Loucy (cell line): Measurements from ENCODE around the gene B2M.

Experiments used
- H2AFZ ChIP-seq: fragments of 200-600 bp; sonication (generic); 2 replicates; pipeline ENCODE4 v1.6.0; 2016; ENCODE audit warnings: antibody characterized with exemption, mild to moderate bottlenecking, low read length, moderate library complexity
- H3F3A ChIP-seq: fragments of 200-600 bp; 2 replicates; pipeline ENCODE4 v1.6.0; 2016; ENCODE audit warnings: antibody characterized with exemption, low read depth, mild to moderate bottlenecking
- H3K27me3 ChIP-seq: fragments of 200-600 bp; sonication (generic); 2 replicates; pipeline ENCODE4 v1.6.1; 2014; ENCODE audit warnings: low read length, mild to moderate bottlenecking; ENCODE audit not compliant: insufficient read depth, poor library complexity, severe bottlenecking
- H3K36me3 ChIP-seq: fragments of 200-600 bp; sonication (generic); 2 replicates; pipeline ENCODE4 v1.6.1; 2016; ENCODE audit warnings: low read length; ENCODE audit not compliant: insufficient read depth
- H3K4me1 ChIP-seq: fragments of 200-600 bp; sonication (generic); 2 replicates; pipeline ENCODE4 v1.5.1; 2014; ENCODE audit warnings: low read length, mild to moderate bottlenecking; ENCODE audit not compliant: insufficient read depth, poor library complexity, severe bottlenecking
- H3K4me2 ChIP-seq: fragments of 200-600 bp; sonication (generic); 2 replicates; pipeline ENCODE4 v1.6.0; 2014; ENCODE audit warnings: antibody characterized with exemption, low read length, low read depth, mild to moderate bottlenecking; ENCODE audit not compliant: poor library complexity, severe bottlenecking
- H3K4me3 ChIP-seq: fragments of 200-600 bp; sonication (generic); 2 replicates; pipeline ENCODE4 v1.5.1; 2014; ENCODE audit warnings: low read length, mild to moderate bottlenecking, mixed read lengths; ENCODE audit not compliant: poor library complexity, severe bottlenecking
- H3K79me2 ChIP-seq: fragments of 200-600 bp; sonication (generic); 2 replicates; pipeline ENCODE4 v1.6.1; 2014; ENCODE audit warnings: low read length; ENCODE audit not compliant: insufficient read depth
- H3K9ac ChIP-seq: fragments of 200-600 bp; sonication (generic); 2 replicates; pipeline ENCODE4 v1.6.0; 2014; ENCODE audit warnings: mild to moderate bottlenecking, low read depth, low read length, moderate library complexity; ENCODE audit not compliant: poor library complexity, severe bottlenecking
- H3K9me2 ChIP-seq: fragments of 200-600 bp; sonication (generic); replicated peaks from 2 replicates; pipeline ENCODE4 v1.6.1; 2016; ENCODE audit warnings: low read depth, low read length, mixed read lengths
- H3K9me3 ChIP-seq: fragments of 200-600 bp; sonication (generic); 2 replicates; pipeline ENCODE4 v1.6.1; 2014; ENCODE audit warnings: mild to moderate bottlenecking, antibody characterized with exemption, low read length, low read depth; ENCODE audit not compliant: insufficient read depth
- H4K20me1 ChIP-seq: fragments of 200-600 bp; sonication (generic); 2 replicates; pipeline ENCODE4 v1.6.0; 2014; ENCODE audit warnings: antibody characterized with exemption, low read length, mild to moderate bottlenecking; ENCODE audit not compliant: insufficient read depth, poor library complexity, severe bottlenecking
- CTCF ChIP-seq: fragments of 200-600 bp; sonication (generic); conservative IDR thresholded peaks from 2 replicates; pipeline ENCODE4 v1.5.1; 2014; ENCODE audit warnings: mild to moderate bottlenecking, antibody characterized with exemption, low read length
- EZH2phosphoT487 ChIP-seq: fragments of 200-600 bp; IDR thresholded peaks from 2 replicates; pipeline ENCODE4 v1.6.1; 2018; ENCODE audit warnings: antibody characterized with exemption, mild to moderate bottlenecking, moderate library complexity, borderline replicate concordance

B2M gene

DNA sequence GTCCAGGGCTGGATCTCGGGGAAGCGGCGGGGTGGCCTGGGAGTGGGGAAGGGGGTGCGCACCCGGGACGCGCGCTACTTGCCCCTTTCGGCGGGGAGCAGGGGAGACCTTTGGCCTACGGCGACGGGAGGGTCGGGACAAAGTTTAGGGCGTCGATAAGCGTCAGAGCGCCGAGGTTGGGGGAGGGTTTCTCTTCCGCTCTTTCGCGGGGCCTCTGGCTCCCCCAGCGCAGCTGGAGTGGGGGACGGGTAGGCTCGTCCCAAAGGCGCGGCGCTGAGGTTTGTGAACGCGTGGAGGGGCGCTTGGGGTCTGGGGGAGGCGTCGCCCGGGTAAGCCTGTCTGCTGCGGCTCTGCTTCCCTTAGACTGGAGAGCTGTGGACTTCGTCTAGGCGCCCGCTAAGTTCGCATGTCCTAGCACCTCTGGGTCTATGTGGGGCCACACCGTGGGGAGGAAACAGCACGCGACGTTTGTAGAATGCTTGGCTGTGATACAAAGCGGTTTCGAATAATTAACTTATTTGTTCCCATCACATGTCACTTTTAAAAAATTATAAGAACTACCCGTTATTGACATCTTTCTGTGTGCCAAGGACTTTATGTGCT lies 527 bp downstream of the B2M start:
- Histone ChIP-seq H3K27me3 (peaks cover 10% of the 10 kb centered on the region), H3K79me2 (peaks cover 66% of the 10 kb centered on the region), H3K9ac (peak overlapping the region; percentile 98), H3F3A (peaks cover 4% of the 10 kb centered on the region; the same call in 1 of the 2 replicates), H3K4me2 (peak overlapping the region; percentile 98), H3K36me3 (peaks cover 26% of the 10 kb centered on the region), H3K9me3 (no peaks in the 10 kb centered on the region), H4K20me1 (peaks cover 55% of the 10 kb centered on the region), H3K4me3 (peak overlapping the region; percentile 83), H3K4me1 (peaks cover 51% of the 10 kb centered on the region), H3K9me2 (no peaks in the 10 kb centered on the region), H2AFZ (no peak overlapping the region)
- TF ChIP-seq CTCF (no peak), EZH2phosphoT487 (no peak)

- H3K4me3 ChIP-seq = peak overlapping the region; percentile 83
- peaks cover 72% of the 10 kb centered on the region for H3K79me2 ChIP-seq
Observed at GRCh38 chr15:44712346-44713005, 1.2 kb downstream of the B2M start.

More at GRCh38 chr15:44712346-44713005, 1.2 kb downstream of the B2M start:
- Histone ChIP-seq H3K4me1 (peaks cover 51% of the 10 kb centered on the region), H3K9me3 (no peaks in the 10 kb centered on the region), H4K20me1 (peaks cover 61% of the 10 kb centered on the region), H3K9ac (peak overlapping the region; percentile 98), H3K9me2 (no peaks in the 10 kb centered on the region), H3K4me2 (peak overlapping the region; percentile 98), H3F3A (peaks cover 9% of the 10 kb centered on the region; the same call in 1 of the 2 replicates), H2AFZ (no peak overlapping the region), H3K27me3 (peaks cover 10% of the 10 kb centered on the region), H3K36me3 (peaks cover 32% of the 10 kb centered on the region)
- TF ChIP-seq EZH2phosphoT487 (no peak), CTCF (no peak)
